GM18909 (cell line): Measurements from ENCODE around the gene NUP35.

Experiments
- ATAC-seq: cut with Tn5 transposase; IDR thresholded peaks from one replicate; pipeline ENCODE4 v1.9.1; 2021; ENCODE audit warnings: mild to moderate bottlenecking; ENCODE audit not compliant: unreplicated experiment, poor library complexity

Gene NUP35

GRCh38 chr2:183204397-183204796 is 80.2 kb downstream of the NUP35 start:
- ATAC-seq, result no peak

GRCh38 chr2:183207110-183207509 is 82.9 kb downstream of the NUP35 start:
- ATAC-seq, result no peak

- no peak for ATAC-seq
These were observed 85.3 kb downstream of the NUP35 start for GRCh38 chr2:183209395-183210028.
